Measurements from ENCODE around the gene RNF43.
A peak's percentile ranks its signal among the peaks of the same experiment; 100 is the strongest.

The RNF43 gene

DNA sequence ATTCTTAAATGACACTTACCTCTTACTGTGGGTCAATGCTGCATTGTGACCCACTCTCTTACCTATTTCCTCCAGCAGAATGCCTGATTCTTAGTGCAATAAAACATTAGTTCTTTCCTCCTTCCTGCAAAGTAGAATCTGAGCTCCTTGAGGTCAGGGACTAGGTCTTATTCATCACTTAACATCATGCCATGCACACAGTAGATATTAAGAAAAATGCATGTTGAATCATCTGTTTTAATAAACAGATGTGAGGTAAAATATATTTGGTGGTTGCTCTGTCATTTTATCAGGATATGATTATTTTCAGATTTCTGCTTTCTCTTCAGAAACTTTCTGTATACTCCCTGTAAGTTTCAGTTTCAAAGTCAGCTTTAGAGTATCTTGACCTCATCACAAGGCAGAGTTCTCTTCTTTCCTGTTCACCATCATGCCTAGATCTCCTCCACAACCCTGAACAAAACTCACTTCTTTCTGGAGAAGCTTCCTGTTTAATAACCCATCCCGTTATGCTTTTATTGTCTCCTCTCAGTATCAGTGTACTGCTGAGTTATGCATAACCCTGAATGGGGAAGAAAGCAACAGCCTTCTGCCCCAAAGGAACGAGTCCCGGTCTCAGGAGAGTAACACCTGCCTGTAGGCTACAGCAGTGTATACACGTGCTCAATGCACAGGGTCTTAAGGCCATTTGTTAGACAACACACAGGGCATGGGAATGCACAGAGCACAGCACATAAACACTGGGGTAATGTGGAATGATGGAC lies 35.0 kb downstream of the RNF43 start:
- TF ChIP-seq ZNF274 (IDR thresholded peaks at IDR 0.05; ENCODE audit: low read depth, low read length), result no peak
- peak overlapping the region; percentile 4; the same call in 1 of the 2 replicates for H3K4me3 ChIP-seq (ENCODE audit: low read length)

DNA sequence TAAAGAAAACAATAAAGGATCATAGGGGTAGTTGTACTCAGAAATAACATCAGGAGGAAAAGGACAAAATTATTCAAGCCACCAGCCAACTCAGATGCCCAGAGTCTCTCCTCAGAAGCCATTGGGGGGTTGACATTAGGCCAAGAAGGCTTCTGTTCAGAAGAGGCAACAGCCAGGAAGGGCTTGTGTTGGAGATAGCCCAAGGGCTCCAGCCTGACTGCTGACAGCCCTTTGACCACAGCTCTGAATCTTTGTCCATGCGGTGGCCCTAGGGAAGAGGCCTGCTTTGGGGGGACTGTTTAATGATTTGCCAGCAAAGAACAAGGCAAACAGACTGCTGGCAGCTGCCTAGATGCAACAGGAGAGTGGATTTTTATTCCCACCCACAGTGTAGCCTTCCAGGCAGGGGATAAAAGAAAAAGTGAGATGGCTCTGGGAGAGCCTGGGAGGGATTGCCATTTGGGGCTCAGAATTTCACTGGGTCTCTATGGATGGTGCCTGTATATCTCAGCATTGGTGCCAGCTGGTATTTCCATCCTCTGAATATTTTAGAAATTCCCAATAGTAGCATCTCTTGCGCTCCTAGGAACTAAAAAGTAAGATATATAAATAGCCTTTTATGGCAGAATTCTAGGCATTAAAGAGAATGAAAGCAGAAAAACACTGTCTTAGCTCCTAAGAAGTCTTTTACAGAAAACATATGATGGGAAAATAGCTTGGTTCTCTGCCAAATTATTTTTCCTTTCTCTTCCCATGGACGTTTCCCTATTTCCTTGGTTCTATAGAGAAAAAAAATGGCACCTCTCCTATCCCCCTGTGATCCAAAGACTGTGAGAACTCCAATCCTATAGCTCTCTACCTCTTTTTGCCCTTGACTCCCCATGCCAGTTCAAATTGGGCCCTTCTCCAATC lies 36.0 kb downstream of the RNF43 start:
- H3K4me3 ChIP-seq (ENCODE audit: low read length), result no peak overlapping the region
- TF ChIP-seq ZNF274 (IDR thresholded peaks at IDR 0.05; ENCODE audit: low read depth, low read length), result no peak

DNA sequence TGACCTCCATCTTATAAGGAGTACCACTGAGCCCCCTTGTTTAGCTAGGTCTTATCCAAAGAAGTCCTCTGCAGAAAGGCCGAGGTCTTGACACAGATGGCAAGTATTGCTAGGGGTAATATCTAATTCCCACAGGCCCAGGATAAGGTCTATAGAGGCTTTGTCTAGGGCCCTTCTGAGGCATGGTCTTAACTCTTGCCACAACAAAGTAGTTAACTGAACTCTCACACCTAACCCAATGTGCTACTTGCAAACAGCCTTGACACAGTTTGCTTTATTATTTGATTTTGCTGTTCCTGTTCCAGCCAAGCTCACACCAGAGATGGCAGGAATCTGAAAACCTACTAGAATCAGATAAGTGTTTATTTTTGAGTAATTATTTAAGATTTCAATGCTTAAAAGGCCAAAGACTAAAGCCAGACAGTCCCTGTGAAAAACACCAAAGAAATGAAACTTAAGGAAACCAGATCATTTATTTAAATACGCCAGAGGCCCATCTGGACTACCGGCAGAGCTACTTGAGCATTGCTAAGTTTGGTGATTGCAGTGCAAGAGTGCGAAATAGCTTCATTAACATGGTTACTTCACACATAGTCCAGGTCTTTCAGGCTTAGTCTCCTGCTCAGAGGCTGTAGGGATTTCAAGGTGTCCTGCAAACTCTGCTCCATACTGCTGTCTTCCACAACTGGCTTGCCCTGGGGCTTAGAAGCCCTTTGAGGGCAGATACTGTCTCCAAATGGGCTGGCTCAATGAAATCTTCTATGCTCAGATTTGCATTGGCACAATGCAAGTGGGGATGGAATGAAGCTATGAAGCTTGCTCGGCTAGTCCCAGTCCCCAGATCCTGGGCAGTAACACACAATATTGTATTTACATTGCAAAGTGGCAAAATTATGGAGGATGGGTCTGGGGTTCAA lies 36.9 kb downstream of the RNF43 start:
- H3K4me3 ChIP-seq (ENCODE audit: low read length), result no peak overlapping the region
- TF ChIP-seq ZNF274 (IDR thresholded peaks at IDR 0.05; ENCODE audit: low read depth, low read length), result no peak

DNA sequence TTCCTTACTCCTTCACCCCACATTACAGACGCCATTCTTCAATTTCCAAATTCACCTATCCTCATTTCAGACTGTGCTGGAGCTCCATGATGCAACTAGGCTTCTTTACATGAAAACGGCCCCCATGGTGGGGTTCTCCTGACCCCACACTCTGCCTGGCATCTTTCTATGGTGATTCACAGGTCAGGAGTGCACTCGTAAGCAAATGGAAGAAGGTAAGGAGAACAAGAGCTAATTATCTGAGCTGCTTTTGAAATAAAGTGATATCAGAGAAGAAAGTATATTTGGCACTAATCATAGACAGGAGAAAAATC lies 37.9 kb downstream of the RNF43 start:
- H3K4me3 ChIP-seq (ENCODE audit: low read length), result no peak overlapping the region
- no peak for TF ChIP-seq ZNF274 (IDR thresholded peaks at IDR 0.05; ENCODE audit: low read depth, low read length)

DNA sequence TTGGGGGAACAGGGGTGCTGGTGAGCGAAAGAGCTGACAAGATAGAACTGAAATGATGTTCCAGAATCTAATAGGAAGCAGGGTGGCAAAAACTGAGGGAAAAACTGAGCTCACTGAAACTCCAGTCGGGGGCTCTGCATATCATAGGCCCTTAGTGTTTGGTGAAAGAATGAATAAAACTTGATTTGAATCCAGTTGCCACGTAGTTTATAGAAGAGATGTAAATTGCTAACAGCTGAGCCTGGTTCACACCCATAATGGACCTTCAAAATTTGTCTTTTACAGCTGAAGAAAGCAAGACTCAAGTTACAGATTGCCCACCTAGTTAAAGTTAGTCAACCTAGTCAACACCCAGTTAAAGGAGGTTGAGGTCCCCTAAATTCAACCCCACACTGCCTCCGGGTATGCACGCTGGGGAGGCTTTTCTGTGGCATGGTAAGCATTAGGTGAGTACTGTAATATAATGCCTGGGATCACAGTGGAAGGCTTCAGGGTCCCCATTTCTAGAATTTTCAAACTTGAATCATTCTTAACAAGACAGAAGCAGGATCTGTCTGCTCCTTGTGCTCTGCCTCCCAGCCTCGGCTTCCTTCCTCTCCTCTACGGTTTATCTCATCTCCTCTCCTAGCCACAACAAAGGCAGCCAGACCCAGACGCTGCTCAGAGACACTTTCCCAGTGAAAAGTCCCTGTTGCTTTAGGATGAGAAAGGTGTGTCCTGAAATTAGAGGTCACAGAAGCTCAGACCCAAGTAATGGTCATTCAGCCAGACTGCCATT lies 38.4 kb downstream of the RNF43 start:
- no peak for TF ChIP-seq ZNF274 (IDR thresholded peaks at IDR 0.05; ENCODE audit: low read depth, low read length)
- H3K4me3 ChIP-seq (ENCODE audit: low read length), result no peak overlapping the region

DNA sequence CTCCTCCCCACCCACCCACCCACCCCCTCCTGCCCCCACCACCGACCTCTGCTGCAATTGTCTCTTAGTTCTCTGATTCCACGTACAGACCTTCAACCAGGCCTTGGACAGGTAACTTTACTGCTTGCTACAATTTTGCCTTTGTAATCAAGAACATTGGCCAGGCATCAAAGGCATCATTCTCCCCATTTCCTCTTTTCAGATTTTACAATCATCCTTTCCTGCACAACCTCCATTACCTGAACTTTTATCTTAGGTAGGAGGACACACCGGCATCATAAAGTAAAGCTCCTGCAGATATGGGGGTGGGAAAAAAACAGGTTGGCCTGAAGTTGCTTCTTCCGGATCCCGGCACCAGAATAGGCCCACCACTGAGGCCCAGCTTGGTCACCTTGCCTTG lies 39.7 kb downstream of the RNF43 start:
- TF ChIP-seq ZNF274 (IDR thresholded peaks at IDR 0.05; ENCODE audit: low read depth, low read length), result no peak

DNA sequence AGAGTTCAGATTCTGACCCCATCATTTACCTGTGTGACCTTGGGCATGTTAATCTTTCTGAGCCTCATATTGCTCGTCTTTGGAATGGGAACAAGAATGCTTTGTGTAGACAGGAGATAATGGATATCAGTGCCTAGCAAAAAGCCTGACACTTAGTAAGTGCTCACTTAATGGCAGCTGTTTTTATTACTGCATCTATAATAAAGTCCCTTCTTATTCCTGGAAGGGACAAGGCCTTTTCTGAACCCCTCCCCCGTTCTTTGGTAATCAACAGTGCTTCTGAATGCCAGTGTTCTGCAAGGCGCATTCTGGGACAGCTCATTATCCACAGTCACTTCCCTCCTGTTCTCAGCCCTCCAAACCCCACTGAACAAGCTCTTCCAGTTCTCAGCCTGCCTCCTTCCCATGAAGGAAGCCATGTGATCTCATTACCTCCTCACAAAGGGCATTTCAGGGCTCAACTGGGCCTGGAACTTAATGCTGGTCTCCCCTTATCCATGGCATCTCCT lies 40.2 kb downstream of the RNF43 start:
- H3K4me3 ChIP-seq (ENCODE audit: low read length), result no peak overlapping the region
- no peak for TF ChIP-seq ZNF274 (IDR thresholded peaks at IDR 0.05; ENCODE audit: low read depth, low read length)

More for the DNA sequence above, 39.7 kb downstream of the RNF43 start:
- no peak overlapping the region for H3K4me3 ChIP-seq (ENCODE audit: low read length)

DNA sequence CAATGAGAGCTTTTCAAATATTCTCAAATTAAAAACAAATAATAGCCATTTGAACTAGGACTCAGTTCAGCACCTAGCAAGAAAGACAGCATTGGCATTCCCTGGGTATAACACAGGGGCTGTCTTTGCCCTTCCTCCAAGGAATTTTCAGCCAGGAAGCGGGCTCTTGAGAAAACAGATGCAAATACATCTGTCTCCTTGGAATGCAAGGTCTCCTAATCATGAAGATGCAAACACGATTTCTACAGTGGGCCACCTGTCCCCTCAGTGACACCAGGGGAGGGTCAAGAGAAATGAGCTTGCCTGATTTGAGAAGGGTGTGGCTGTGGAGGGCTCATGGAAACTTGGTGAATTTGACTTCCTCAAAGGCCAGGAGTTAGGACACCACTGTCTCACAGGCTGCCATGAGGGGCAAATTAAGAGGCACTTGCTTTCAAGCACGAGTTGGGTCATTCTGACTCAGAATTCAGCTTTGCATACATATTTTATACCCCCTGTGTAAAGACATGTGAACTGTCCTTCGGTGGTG lies 40.8 kb downstream of the RNF43 start:
- H3K4me3 ChIP-seq (ENCODE audit: low read length), result no peak overlapping the region
- TF ChIP-seq ZNF274 (IDR thresholded peaks at IDR 0.05; ENCODE audit: low read depth, low read length), result no peak

DNA sequence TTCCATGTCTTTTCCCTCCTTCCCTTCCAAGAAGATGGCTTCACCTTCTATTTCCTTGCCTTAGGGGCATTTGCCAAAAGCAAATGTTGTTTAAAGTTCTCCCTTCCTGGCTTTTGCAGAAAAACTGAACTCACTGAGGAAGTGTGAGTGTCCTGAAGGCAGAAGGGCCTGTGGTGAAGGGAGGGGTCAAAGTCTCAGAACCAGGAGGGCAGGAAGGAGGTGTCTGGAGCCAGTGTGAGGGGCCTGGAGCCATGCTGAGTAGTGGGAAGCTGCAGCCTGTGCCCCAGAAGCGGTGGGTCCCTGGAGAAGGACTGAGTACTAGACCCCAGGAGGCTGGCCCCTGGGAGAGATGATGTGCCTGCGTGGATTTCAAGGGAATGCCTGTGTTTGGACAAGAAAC lies 41.5 kb downstream of the RNF43 start:
- TF ChIP-seq ZNF274 (IDR thresholded peaks at IDR 0.05; ENCODE audit: low read depth, low read length), result no peak
- H3K4me3 ChIP-seq (ENCODE audit: low read length), result no peak overlapping the region

DNA sequence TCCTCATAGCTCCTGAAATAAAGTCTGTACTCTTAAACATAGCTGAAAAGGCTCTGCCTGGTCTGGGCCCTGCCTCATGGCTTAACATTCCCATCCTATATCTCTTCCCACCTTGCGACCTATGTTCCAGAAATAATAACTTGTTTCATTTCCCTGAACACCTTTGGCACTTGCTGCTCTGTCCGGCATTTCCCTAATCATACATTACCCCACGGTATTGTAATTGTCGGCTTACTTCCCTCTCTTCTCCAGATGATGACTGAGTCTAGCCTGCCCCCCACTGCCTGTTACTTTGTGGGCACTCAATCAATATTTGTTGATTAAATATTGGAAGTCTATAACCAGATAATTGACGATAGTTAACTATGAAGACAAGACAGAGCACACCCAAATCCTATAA lies 42.1 kb downstream of the RNF43 start:
- TF ChIP-seq ZNF274 (IDR thresholded peaks at IDR 0.05; ENCODE audit: low read depth, low read length), result no peak
- no peak overlapping the region for H3K4me3 ChIP-seq (ENCODE audit: low read length)

DNA sequence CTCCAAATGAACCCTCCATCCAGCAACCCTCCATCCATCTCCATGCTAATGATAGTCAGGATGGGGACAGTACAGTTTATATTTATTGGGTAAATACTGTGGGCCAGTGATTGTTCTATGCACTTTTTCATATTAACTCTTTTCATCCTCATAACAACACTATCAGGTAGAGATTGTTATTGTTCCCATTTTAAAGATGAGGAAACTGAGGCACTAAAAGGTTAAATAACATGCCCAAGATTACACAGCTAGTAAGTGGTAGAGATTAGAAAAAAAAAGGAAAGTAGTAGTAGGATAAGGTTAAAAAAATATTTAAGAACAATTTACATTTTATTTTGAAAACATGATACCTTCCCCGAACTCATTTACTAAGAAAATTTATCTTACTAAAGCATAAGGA lies 43.4 kb downstream of the RNF43 start:
- no peak for TF ChIP-seq ZNF274 (IDR thresholded peaks at IDR 0.05; ENCODE audit: low read depth, low read length)
- H3K4me3 ChIP-seq (ENCODE audit: low read length), result no peak overlapping the region

DNA sequence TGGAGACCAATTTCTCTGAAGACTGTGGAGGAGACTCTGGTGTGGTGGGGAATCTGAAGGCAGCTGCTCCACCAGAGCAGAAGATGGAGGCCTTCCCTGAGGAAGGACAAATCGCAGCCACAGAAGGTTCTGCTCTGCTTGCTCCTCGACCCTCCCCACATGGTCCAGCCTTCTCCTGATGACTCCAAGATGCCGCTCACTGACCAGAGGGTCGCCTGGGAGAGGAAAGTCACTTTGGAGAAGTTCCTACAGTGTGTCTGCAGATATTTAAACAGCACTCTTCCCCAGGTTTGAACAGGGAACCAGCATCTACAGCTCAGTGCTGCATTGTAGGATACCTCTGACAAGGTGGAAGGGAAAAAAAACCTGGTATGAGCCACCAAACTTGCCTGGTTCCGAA lies 44.3 kb downstream of the RNF43 start:
- H3K4me3 ChIP-seq (ENCODE audit: low read length), result no peak overlapping the region
- no peak for TF ChIP-seq ZNF274 (IDR thresholded peaks at IDR 0.05; ENCODE audit: low read depth, low read length)

Measured in GM08714 (cell line).